NCI-H2171 treated with DMSO at 0.1 percent for 48 hours (cell line): ENCODE data around the gene TSSK3.
A peak's percentile ranks its signal among the peaks of the same experiment; 100 is the strongest.
"Not testable (repeated sequence)": the region's sequence is repeated elsewhere in the genome, so short reads cannot be mapped to it uniquely, and the experiment has no call there.

Experiments used
- DNase-seq: peaks from one replicate; lab custom pipeline; 2025; lab: John Stamatoyannopoulos, UW

Gene TSSK3

GRCh38 chr1:32338637-32339145, 23.6 kb upstream of the TSSK3 start:
- no peak for DNase-seq

- no peak for DNase-seq
These were observed 22.9 kb upstream of the TSSK3 start for GRCh38 chr1:32339363-32339978.

GRCh38 chr1:32341186-32341757, 21.1 kb upstream of the TSSK3 start:
- DNase-seq: no peak

- no peak for DNase-seq
These were observed 20.4 kb upstream of the TSSK3 start for GRCh38 chr1:32341971-32342370.

- DNase-seq: no peak
These were observed 19.6 kb upstream of the TSSK3 start for GRCh38 chr1:32342704-32343103.

GRCh38 chr1:32345289-32345827, 17.0 kb upstream of the TSSK3 start:
- no peak for DNase-seq

- no peak for DNase-seq
These were observed 15.7 kb upstream of the TSSK3 start for GRCh38 chr1:32346532-32347157.

GRCh38 chr1:32349211-32349708, 13.1 kb upstream of the TSSK3 start:
- no peak for DNase-seq

GRCh38 chr1:32350785-32351398, 11.4 kb upstream of the TSSK3 start:
- peak; percentile 83 for DNase-seq

- peak; percentile 92 for DNase-seq
These were observed 10.7 kb upstream of the TSSK3 start for GRCh38 chr1:32351399-32352238.

GRCh38 chr1:32352239-32352745, 10.0 kb upstream of the TSSK3 start:
- DNase-seq: no peak

- DNase-seq: no peak
These were observed 9.4 kb upstream of the TSSK3 start for GRCh38 chr1:32352831-32353383.

GRCh38 chr1:32353431-32353830, 8.9 kb upstream of the TSSK3 start:
- no peak for DNase-seq

- DNase-seq: no peak
These were observed 8.3 kb upstream of the TSSK3 start for GRCh38 chr1:32353886-32354570.

GRCh38 chr1:32355778-32356177, 6.6 kb upstream of the TSSK3 start:
- not testable (repeated sequence) for DNase-seq

GRCh38 chr1:32356478-32356877, 5.9 kb upstream of the TSSK3 start:
- DNase-seq: no peak

GRCh38 chr1:32357614-32358013, 4.7 kb upstream of the TSSK3 start:
- DNase-seq: no peak

- DNase-seq: no peak
These were observed 3.9 kb upstream of the TSSK3 start for GRCh38 chr1:32358435-32358834.

GRCh38 chr1:32361308-32361673, 1.0 kb upstream of the TSSK3 start:
- DNase-seq: no peak

GRCh38 chr1:32361674-32362473, 465 bp upstream of the TSSK3 start:
- peak; percentile 35 for DNase-seq
